ENCODE measurements around the gene PLIN5.

PLIN5 gene

DNA sequence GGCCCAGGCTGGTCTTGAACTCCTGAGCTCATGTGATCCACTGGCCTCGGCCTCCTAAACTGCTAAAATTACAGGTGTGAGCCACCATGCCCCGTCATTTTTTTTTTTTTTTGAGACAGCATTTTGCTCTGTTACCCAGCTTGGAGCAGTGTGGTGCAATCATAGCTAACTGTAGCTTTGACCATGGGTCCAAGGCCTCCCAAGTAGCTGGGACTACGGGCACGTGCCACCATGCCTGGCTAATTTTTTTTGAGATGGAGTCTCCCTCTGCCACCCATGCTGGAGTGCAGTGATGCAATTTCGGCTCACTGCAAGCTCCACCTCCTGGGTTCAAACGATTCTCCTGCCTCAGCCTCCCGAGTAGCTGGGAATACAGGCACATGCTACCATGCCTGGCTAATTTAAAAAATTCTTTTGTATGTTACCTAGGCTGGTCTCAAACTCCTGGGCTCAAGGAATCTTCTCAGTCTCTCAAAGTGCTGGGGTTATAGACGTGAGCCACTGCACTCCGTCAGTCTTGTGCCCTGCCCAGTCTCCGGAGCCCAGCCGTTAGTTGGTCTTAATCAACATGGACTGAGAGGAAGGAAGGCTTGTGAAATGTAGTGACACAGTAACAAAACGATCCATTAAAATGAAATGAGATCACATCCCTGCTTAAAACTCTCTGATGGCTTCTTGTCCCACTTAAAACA lies 6.2 kb upstream of the PLIN5 start:
- no peak for DNase-seq (ENCODE audit: low read depth)
- TF ChIP-seq, protein P1, sequence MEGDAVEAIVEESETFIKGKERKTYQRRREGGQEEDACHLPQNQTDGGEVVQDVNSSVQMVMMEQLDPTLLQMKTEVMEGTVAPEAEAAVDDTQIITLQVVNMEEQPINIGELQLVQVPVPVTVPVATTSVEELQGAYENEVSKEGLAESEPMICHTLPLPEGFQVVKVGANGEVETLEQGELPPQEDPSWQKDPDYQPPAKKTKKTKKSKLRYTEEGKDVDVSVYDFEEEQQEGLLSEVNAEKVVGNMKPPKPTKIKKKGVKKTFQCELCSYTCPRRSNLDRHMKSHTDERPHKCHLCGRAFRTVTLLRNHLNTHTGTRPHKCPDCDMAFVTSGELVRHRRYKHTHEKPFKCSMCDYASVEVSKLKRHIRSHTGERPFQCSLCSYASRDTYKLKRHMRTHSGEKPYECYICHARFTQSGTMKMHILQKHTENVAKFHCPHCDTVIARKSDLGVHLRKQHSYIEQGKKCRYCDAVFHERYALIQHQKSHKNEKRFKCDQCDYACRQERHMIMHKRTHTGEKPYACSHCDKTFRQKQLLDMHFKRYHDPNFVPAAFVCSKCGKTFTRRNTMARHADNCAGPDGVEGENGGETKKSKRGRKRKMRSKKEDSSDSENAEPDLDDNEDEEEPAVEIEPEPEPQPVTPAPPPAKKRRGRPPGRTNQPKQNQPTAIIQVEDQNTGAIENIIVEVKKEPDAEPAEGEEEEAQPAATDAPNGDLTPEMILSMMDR (IDR thresholded peaks at IDR 0.05; ENCODE audit: insufficient read depth, low read depth, low read length, missing control alignments) = no peak
- H3K4me3 ChIP-seq (ENCODE audit: low read depth, low read length) = no peak overlapping the region

DNA sequence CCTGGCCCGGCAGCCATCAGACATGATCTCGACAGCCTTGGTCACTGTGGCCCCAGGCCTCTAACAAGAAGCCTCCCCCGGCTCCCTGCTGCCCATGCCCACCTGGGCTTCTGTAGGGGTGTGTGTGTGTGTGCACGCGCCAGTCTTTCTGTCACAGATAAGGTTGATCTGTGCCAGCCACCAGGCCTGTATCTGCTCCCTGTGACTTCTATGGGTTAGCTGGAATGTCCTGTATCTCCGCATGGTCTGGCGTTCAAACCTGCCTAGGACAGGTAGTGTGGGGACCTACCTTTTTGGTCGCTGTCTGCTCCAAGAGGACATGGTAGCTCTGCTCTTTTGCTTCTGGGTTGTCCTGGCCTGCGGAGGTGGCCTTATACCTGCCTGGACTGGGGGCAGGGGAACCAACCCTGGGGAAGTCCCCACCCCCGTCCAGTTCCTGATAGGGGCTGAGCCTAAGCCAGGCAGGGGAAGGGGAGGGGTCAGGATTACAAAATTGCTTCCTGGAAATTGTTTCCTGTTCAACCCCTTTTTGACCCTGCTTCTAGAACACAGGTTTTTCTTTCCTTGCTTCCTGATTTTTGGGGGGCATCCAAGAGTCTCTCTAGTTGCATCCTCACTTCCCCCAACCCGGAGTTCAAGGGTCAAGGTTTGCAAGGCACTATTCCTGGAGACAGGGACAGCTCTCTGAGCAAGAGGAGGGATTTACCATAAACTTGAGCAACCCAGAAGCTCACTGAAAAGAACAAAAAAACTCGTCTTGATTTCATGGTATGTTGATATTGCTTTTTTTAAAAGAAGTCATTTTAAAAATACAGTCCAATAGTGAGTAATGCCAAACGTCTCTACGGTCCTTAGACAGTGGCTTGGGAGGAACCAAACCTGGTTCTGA lies 4.9 kb upstream of the PLIN5 start, which contains the start of gene LRG1:
Gene LRG1 (minus strand): TSS at position 344 of the 889 bp plus-strand sequence. CDS start 23 bp downstream, at position 321.
- peak; percentile 82 for DNase-seq (ENCODE audit: low read depth)
- H3K4me3 ChIP-seq (ENCODE audit: low read depth, low read length) = peak within 1 kb of the TSS; percentile 57
- TF ChIP-seq, protein P1 (IDR thresholded peaks at IDR 0.05; ENCODE audit: insufficient read depth, low read depth, low read length, missing control alignments) = no peak

DNA sequence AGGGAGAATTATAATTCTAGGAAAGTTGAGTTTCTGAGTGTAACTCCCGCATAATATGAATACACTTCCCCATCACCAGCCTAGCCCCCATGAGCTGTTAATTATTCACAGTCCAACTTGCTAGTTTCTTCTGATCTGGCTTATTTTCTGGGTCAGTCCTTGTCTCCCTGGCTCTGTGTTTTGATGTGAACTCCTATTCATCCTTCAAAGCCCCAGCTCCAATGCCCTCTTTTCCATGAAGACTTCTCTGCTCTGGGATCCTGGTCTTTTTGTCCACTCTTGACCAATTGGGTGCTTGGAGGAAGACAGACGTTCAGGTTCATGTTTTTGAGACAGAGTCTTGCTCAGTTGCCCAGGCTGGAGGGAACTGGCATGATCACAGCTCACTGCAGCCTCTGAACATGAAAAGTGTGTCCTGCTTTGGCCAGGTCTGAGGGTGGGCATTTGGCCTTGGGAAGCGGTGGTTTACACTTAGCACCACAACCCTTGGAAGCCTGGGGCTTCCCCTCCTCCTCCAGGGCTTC lies 4.2 kb upstream of the PLIN5 start:
- peak overlapping the region; percentile 57 for H3K4me3 ChIP-seq (ENCODE audit: low read depth, low read length)
- TF ChIP-seq, protein P1 (IDR thresholded peaks at IDR 0.05; ENCODE audit: insufficient read depth, low read depth, low read length, missing control alignments) = no peak
- DNase-seq (ENCODE audit: low read depth) = no peak

DNA sequence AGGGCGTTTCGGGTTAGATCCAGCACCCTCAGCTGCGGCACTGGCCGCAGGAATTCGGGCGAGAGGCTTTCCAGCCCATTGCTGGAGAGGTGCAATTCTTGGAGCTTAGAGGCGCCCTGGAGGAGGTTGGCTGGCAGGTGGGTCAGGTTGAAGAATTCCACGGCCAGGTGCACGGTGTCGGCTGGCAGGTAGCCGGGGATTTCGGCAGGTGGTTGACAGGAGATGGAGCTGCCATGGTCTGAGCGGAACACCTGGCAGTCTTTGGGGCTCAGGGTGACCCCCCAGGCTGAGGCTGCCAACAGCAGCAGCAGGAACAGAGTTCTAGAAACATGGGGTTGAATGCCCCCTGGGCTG lies 3.6 kb upstream of the PLIN5 start:
- TF ChIP-seq, protein P1 (IDR thresholded peaks at IDR 0.05; ENCODE audit: insufficient read depth, low read depth, low read length, missing control alignments) = no peak
- no peak for DNase-seq (ENCODE audit: low read depth)
- no peak overlapping the region for H3K4me3 ChIP-seq (ENCODE audit: low read depth, low read length)

DNA sequence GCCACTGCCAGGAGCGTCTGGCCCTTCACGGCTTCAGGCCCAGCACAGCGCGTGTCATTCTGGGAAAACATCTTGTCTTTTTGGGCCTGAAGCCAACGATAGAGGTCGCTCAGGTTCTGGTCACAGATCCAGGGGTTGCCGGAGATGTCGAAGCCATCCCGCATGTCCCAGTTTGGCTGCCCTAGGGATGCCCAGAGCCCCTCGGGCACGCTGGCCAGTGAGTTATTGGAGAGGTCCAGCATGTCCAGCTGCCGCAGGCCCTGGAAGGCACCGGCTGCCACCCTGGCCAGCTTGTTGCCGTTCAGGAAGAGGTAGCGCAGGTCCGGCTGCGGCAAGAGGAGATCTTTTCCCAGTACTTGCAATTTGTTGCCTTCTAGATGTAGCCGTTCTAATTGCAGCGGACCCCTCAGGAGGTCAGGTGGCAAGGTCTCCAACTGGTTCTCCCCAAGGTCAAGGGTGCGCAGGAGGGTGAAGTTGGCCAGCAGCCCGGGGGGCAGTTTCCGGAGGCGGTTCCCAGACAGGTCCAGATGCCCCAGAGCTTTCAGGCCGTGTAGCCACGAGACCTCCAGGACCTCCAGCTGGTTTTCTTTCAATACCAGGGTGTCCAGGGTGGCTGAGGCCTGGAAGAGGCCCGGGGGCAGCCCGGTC lies 3.1 kb upstream of the PLIN5 start:
- TF ChIP-seq, protein P1 (IDR thresholded peaks at IDR 0.05; ENCODE audit: insufficient read depth, low read depth, low read length, missing control alignments) = no peak
- no peak for DNase-seq (ENCODE audit: low read depth)
- H3K4me3 ChIP-seq (ENCODE audit: low read depth, low read length) = no peak overlapping the region

DNA sequence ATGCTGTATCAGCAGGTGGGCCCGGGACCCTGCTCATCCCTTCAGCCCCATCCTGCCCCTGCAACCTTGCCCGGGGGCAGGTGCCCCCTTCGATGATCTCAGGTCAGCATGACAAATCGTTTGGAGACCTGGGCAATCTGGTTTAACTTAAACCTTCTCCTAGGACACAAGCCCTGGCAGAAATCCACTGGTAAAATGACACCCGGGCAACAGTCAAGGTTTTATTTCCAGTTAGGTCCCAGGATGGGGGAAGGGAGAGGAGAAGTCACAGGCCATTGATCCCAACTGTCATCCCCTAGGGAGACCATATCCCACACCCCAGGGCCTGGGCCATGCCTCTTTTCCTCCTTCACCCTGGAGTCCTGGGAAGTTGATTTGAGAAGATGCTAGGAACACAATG lies 1.8 kb upstream of the PLIN5 start:
- no peak overlapping the region for H3K4me3 ChIP-seq (ENCODE audit: low read depth, low read length)

More for the DNA sequence above, 1.8 kb upstream of the PLIN5 start:
- DNase-seq (ENCODE audit: low read depth) = no peak
- TF ChIP-seq, protein P1 (IDR thresholded peaks at IDR 0.05; ENCODE audit: insufficient read depth, low read depth, low read length, missing control alignments) = no peak
